Activated naive CD4-positive, alpha-beta T cell treated with anti-CD3 and anti-CD28 coated beads, Interleukin-2, amount 50 U/mL, for 24 hours (primary cell): ENCODE measurements around the gene HCN2.

Source experiments
- H3K27ac Mint-ChIP-seq: one replicate; pipeline ENCODE4 v1.8.0; 2021; ENCODE audit warnings: mild to moderate bottlenecking, mixed read lengths
- H3K27me3 Mint-ChIP-seq: one replicate; pipeline ENCODE4 v1.8.0; 2021; ENCODE audit warnings: mixed read lengths
- H3K36me3 Mint-ChIP-seq: one replicate; pipeline ENCODE4 v1.8.0; 2021; ENCODE audit warnings: mixed read lengths
- H3K4me1 Mint-ChIP-seq: one replicate; pipeline ENCODE4 v1.8.0; 2021; ENCODE audit warnings: mixed read lengths
- H3K4me3 Mint-ChIP-seq: one replicate; pipeline ENCODE4 v1.8.0; 2021; ENCODE audit warnings: mild to moderate bottlenecking, mixed read lengths
- H3K9me3 Mint-ChIP-seq: one replicate; pipeline ENCODE4 v1.8.0; 2021; ENCODE audit warnings: mixed read lengths

Gene HCN2

DNA sequence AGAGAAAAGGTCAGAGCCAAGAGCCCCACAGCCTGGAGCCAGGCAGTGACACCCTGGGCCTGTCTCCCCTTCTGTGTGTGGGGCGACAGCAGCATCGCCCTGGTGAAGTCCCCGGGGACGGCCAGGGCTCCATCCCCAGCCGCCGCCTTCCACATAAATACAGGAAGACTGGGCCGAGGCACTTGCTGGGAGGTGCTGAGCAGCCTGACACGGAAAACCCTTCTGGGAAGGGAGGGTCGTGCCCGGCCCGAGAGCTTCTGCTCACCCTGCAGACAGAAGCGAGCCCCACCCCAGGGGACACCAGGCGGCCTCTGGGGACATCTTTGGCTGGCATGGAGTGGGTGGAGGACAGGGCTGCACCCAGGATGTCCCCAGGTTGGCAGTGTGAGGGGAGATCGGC is 55.1 kb downstream of the HCN2 start:
- H3K9me3 Mint-ChIP-seq: no peaks in the 10 kb centered on the region
- H3K4me3 Mint-ChIP-seq: no peak overlapping the region
- H3K4me1 Mint-ChIP-seq: no peaks in the 10 kb centered on the region
- no peak overlapping the region for H3K27ac Mint-ChIP-seq
- peaks cover 2% of the 10 kb centered on the region for H3K36me3 Mint-ChIP-seq
- no peaks in the 10 kb centered on the region for H3K27me3 Mint-ChIP-seq

DNA sequence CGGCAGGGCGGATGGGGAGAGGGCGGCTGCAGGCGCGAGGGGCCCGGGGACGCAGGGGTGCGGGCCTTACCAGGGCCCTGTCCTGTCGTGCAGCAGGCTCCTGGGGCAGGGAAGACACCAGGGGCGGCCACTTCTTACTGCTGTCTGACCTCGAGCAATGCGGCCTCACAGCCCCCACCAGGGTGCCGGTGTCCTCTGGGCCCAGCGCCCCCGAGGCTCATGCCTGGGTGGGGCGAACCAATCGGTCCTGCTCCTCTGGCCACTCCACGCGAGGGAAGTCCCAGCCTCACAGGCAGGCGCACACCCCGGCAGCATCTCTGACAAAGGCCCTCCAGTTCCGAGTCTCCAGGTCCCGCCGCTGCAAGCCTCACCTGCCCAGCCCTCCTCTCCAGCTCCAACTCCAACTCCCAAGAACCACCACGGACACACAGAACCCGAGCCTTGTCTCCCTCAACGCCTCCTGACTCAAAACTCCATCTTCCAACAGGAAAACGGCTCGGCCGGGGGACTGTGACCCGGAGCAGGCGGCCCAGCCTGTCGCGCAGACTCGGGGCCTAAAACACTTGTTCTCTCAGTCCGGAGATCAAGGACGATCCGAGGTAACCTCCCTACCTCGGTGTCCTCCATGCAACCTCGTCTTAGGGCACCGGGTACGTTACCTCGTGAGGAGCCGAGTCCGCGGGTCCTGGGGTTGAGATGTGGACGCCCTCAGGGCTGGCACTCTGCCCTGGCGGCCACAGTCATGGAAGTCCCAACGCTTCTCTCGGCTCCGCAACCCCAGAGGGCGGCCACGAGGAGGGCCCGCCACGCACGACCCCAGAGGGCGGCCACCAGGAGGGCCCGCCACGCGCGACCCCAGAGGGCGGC is 56.5 kb downstream of the HCN2 start:
- Mint-ChIP-seq H3K4me1 (no peaks in the 10 kb centered on the region), H3K36me3 (peaks cover 2% of the 10 kb centered on the region), H3K4me3 (no peak overlapping the region), H3K27me3 (no peaks in the 10 kb centered on the region), H3K9me3 (no peaks in the 10 kb centered on the region), H3K27ac (no peak overlapping the region)

DNA sequence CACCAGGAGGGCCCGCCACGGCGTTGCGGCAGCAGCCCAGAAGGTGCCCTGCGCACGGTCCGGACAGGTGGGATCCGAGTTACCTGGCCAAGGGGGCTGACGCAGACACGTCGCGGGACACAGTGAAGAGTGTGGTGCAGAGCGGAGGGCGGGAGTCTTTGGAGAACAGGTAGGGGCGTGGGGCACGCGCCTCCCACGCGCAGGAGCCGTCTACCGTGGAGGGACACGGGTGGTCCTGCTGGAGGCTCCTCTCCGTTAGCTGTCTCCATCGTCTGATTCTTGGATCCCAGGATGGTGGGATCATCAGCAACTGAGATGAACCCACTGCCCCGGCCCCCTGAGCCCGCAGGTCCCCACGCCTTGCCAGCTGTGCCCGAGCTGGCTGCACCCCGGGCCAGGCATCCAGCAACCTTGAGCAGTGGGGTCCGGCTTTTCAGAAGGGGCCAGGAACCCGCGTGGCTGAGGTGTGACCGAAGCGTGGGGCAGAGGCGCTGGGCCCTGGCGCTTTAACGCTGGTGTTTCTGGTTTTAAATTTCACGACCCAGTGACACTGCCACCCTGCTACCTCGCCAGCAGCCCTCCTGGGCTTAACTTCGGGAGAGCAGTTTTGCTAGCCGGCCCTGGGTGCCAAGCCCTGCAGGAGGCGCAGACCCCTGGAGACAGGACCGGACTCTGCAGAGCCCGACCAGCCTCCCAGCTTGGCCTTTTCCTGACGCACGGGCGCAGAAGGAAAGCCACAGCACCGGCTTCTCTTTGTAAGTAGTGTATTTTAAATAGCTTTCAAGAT is 57.3 kb downstream of the HCN2 start:
- Mint-ChIP-seq H3K4me3 (no peak overlapping the region), H3K4me1 (no peaks in the 10 kb centered on the region), H3K27ac (no peak overlapping the region), H3K36me3 (peaks cover 2% of the 10 kb centered on the region), H3K27me3 (no peaks in the 10 kb centered on the region), H3K9me3 (no peaks in the 10 kb centered on the region)

DNA sequence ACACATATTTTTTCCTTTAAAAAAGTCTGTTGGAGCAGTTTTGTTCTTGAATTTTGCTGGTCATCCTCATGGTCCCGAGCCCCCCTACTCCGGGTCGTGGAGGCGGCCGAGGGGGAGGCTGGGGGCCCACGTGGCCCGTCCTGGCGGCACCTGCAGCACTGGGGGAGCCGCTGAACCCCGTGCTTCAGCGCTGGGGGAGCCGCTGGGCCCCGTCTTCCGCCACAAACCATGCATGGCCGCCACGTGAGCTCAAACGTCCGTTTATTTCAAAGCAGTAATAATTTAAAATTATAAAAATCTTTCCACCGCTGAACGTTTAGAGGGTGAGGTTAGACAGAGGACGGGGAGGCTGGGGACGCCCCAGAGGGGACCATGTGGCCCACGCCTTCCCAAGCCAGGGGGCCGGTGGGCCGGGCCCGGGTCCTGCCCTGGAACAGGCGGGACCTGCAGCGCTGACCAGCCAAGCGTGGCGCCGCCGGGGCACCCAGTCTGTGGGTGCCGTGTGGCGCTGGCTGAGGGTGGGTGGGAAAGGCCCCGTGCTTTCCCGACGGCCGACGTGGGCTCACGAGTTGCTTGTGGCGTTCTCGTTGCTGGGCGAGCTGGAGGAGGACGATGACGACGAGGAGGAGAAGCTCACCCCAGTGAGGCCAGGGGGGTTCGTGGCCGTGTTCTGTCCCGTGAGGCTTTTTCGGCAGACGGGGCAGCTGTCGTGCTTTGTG is 58.0 kb downstream of the HCN2 start:
- no peaks in the 10 kb centered on the region for H3K27me3 Mint-ChIP-seq
- H3K27ac Mint-ChIP-seq: no peak overlapping the region
- no peaks in the 10 kb centered on the region for H3K4me1 Mint-ChIP-seq
- H3K36me3 Mint-ChIP-seq: peaks cover 2% of the 10 kb centered on the region
- H3K9me3 Mint-ChIP-seq: no peaks in the 10 kb centered on the region
- H3K4me3 Mint-ChIP-seq: no peak overlapping the region

DNA sequence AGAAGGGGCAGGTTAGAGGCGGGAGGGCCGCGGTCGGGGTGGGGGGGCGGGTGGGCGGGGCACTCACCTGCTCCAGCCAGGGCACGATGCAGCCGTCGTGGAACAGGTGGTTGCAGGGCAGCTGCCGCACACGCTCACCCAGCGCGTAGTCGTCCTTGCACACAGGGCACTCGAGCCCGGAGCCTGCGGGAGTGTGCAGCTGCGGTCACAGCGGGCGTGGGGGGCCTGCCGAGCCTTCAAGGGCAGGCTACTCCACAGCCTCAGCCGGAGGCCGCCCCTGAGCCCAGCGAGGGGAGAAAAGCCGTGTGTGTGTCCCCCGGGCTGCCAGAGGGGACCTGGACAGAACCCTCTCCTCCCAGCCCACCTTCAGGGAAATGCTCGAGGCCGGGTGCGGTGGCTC is 58.6 kb downstream of the HCN2 start:
- Mint-ChIP-seq H3K4me3 (no peak overlapping the region), H3K9me3 (no peaks in the 10 kb centered on the region)

DNA sequence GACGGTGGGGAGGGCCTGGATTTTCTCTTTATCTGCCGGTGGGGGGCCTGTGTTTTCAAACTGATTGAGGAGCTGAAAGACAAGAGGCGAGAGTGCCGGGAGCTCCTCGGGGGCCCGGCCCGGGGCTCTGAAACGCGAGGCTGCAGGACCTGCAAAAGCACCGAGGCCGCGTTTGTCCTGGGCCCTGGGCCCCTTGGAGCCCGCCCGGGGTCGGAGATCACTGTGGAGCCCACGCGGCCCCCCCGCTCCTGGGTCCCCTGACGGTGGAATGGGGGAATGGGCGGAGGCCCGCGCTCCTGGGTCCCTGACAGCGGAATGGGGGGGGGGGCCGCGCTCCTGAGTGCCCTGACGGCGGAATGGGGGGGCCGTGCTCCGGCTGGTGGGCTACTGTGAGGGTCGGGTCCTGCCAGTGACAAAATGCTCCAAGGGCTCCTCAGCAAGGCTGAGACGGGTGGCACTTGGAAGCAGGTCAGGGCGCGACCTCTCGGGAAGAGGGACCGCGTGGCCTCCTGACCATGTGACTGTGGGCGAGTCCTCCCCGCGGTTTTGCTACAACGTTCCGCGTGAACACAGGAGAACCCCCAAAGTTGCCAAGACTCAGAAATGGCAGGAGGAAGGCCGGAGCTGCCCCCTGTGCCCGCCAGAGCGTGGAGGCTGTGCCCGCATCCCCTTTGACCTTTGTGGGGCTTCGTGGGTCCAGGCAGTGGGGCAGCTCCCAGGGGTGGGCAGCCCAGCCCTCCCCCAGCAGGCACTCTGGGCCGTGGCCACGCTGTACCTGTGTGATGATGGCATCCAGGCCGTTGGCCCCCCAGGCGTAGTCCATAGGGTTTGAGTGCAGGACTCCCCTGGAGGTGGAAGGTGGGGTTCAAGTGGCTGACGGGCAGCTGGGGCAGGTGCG is 59.5 kb downstream of the HCN2 start:
- H3K4me3 Mint-ChIP-seq: no peak overlapping the region
- peaks cover 2% of the 10 kb centered on the region for H3K36me3 Mint-ChIP-seq
- H3K9me3 Mint-ChIP-seq: no peaks in the 10 kb centered on the region
- no peaks in the 10 kb centered on the region for H3K27me3 Mint-ChIP-seq
- H3K4me1 Mint-ChIP-seq: peaks cover 4% of the 10 kb centered on the region
- H3K27ac Mint-ChIP-seq: no peak overlapping the region

More for the DNA sequence above, 58.6 kb downstream of the HCN2 start:
- Mint-ChIP-seq H3K27ac (no peak overlapping the region), H3K36me3 (peaks cover 2% of the 10 kb centered on the region), H3K27me3 (no peaks in the 10 kb centered on the region), H3K4me1 (no peaks in the 10 kb centered on the region)

DNA sequence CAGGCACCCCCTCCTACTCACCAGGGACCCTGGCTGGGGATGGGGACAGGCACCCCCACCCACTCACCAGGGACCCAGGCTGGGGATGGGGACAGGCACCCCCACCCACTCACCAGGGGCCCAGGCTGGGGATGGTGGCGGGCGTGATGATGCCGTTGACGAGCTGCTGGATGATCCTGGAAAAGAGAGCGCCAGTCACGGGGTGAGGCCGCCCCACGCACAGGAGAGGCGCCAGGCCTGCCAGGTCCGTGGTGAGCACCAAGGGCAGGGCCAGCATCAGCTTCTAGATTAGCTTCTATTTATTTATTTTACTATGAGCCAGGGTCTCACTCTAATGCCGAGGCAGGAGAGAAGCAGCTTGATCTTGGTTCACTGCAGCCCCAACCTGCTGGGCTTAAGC is 60.4 kb downstream of the HCN2 start:
- no peak overlapping the region for H3K4me3 Mint-ChIP-seq
- peaks cover 2% of the 10 kb centered on the region for H3K36me3 Mint-ChIP-seq
- peaks cover 10% of the 10 kb centered on the region for H3K4me1 Mint-ChIP-seq
- H3K27me3 Mint-ChIP-seq: no peaks in the 10 kb centered on the region
- no peaks in the 10 kb centered on the region for H3K9me3 Mint-ChIP-seq
- H3K27ac Mint-ChIP-seq: no peak overlapping the region

DNA sequence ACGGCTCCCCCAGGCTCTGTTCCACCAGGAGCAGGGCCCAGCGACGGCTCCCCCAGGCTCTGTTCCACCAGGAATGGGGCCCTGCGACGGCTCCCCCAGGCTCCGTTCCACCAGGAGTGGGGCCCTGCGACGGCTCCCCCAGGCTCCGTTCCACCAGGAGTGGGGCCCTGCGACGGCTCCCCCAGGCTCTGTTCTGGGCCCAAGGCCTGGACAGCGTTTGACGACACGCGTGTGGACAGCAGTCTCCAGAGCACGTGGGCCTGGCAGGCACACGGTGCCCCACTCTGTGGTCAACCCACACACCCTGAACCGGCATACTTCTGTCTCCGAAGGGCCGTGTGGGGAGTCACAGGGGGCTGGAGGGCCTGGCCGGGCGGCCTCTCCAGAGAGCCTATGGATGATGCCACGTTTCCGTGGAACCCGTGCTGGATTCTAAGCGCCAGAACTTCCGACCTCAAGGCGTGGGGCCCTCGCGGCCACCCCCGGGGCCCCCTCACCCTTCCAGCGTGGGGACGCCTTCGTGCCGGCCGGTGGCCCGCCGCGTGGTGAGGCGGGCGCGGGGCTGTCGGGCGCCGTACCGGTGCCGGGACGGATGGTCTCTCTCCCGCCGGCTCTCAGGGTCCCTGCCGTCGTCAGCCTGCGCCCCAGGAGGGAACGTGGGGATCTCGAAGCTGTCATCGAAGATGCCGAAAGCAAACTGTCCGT is 61.6 kb downstream of the HCN2 start:
- H3K4me1 Mint-ChIP-seq: peaks cover 22% of the 10 kb centered on the region
- H3K36me3 Mint-ChIP-seq: peaks cover under 1% of the 10 kb centered on the region
- no peak overlapping the region for H3K27ac Mint-ChIP-seq
- H3K4me3 Mint-ChIP-seq: no peak overlapping the region
- no peaks in the 10 kb centered on the region for H3K9me3 Mint-ChIP-seq
- no peaks in the 10 kb centered on the region for H3K27me3 Mint-ChIP-seq

DNA sequence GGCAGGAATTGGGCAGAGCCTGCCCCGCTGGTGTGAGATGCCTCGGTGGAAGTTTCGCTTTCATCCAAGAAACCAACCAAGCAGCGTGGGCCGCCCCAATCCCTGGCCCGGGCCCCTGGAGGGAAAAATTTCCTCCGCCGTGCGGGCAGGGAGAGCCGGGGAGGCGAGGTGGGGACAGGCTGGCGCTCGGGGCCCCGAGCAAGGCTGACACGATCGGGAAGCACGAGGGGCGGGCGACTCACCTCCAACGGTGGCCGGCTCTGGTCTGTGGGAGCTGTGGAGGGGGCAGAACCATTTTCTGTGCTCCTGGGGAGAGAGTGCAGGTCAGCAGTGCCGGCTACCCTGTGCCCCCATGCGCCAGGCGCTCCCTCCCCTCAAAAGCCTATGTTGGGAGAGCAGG is 62.3 kb downstream of the HCN2 start:
- Mint-ChIP-seq H3K4me1 (peaks cover 26% of the 10 kb centered on the region), H3K27ac (no peak overlapping the region), H3K36me3 (no peaks in the 10 kb centered on the region), H3K27me3 (no peaks in the 10 kb centered on the region), H3K4me3 (no peak overlapping the region), H3K9me3 (no peaks in the 10 kb centered on the region)

DNA sequence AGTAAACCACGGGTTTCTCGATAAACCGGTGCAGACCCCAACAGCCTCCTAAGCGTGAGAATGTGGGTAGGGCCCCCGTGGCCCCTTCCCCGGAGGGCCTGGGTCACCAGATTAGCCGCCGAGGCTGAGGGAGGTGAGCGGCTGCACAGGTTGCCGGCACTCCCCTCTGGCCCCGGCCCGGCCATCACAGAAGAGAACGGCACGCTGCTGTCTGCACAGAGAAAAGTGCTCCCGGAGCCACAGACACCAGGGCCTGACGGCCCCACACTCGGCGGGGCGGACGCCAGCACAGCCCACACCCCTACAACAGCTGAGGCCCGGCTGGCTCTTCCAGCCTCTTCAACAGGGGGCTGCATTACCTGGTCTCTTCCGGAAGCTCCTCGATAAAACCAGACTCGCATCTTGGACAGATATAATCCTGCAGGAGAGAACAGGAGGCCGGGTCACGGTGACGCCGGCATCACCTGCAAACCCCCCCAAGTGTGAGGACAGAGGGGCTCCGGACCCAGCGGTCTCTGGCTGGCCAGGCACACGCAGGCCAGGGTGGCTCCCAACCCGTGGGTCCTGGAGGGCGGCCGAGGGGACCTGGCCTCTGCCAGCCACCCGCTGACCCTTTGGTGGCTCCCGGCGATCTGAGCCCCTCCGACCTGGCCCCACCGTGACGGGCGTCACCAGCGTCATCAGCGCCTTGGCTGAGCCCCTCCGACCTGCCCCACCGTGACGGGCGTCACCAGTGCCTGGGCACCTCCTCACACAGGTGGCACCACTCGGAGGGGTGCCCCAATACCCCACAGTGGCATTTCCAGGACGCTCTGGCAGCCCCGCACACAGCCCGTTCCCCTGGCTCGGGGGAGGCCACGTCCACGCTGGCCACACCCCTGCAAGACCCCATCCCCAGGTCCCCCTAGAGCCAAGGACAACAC is 63.0 kb downstream of the HCN2 start:
- no peaks in the 10 kb centered on the region for H3K9me3 Mint-ChIP-seq
- no peaks in the 10 kb centered on the region for H3K36me3 Mint-ChIP-seq
- no peaks in the 10 kb centered on the region for H3K27me3 Mint-ChIP-seq
- H3K4me1 Mint-ChIP-seq: peaks cover 34% of the 10 kb centered on the region
- H3K4me3 Mint-ChIP-seq: no peak overlapping the region
- H3K27ac Mint-ChIP-seq: no peak overlapping the region

DNA sequence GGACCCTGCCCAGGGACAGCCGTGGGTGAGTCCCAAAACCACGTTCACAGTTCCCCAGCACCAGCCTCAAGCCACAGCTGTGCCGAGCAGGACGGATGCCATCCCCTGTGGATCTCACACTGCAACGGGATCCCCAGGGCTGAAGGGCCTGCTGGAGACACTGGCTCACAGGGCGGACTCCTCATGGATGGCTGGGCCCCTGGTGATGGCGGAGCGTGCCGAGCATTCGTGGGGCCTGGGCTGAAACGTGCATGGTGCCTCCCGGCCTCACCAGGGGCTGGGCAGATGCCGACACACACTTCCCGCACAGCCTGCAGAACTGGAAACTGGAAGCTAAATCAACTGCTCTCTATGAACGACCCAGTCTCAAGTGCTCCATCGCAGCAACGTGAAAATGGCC is 63.7 kb downstream of the HCN2 start:
- Mint-ChIP-seq H3K9me3 (no peaks in the 10 kb centered on the region), H3K4me3 (no peak overlapping the region), H3K4me1 (peaks cover 34% of the 10 kb centered on the region), H3K36me3 (no peaks in the 10 kb centered on the region), H3K27ac (no peak overlapping the region), H3K27me3 (no peaks in the 10 kb centered on the region)

DNA sequence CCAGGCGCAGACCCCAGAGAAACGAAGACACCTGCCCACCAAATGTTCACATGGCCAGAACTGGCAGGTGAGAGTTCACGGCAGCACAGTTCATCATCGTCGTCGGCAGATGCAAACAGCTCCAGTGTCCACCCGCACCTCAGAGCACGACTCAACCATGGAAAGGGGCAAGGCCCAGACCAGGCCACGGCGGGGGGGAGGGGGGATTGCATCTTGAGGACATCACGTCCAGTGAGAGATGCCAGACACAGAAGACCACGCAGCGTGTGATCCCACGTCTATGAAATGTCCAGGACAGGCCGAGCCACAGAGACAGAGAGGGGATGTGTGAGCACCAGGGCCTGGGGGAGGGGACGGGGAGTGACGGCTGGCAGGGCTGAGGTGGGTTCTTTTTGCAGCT is 66.0 kb downstream of the HCN2 start:
- peaks cover 52% of the 10 kb centered on the region for H3K4me1 Mint-ChIP-seq
- no peaks in the 10 kb centered on the region for H3K27me3 Mint-ChIP-seq
- no peak overlapping the region for H3K4me3 Mint-ChIP-seq
- peak overlapping the region; percentile 41 for H3K27ac Mint-ChIP-seq
- no peaks in the 10 kb centered on the region for H3K9me3 Mint-ChIP-seq
- H3K36me3 Mint-ChIP-seq: no peaks in the 10 kb centered on the region

DNA sequence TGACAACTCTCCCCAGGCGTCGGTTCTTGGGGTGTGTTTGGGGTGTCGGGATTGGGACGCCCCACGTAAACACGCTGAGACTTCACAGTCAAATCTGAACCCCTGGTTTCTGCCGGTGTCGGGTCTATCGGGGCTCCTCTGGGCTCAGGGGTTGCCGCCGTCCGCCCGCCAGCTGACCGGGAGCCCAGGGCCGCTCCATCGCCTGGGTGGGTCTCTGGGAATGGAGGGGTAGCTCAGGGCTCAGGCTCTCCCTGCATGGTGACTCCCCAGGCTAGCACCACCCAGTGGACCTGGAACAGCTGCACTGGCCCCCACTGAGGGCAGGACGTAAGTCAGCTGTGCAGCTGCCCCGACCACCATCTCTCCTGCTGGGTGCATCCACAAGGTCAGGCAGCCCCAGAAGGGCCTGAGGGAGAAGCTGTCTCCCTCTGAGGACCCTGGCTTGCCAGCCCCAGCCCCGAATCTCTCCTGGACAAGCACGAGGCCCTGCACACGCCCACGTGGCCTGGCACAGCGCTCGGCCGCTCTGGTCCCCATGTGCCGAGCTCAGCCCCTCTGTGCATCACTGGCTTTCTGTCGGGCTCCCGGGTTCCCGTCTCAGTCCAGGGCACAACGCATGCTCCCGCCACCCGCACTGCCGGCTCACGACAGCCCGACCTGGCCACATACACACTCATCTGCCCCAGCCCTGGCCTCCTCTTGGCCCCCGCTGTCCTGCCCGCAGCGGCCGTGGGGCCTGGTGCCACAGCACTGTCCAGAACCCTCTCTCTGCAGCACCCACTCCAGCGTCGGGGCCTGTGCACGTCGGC is 67.3 kb downstream of the HCN2 start:
- Mint-ChIP-seq H3K4me1 (peaks cover 54% of the 10 kb centered on the region), H3K9me3 (no peaks in the 10 kb centered on the region), H3K27me3 (no peaks in the 10 kb centered on the region), H3K36me3 (no peaks in the 10 kb centered on the region), H3K27ac (no peak overlapping the region), H3K4me3 (no peak overlapping the region)
